ENCODE measurements around the gene FBXW12.

DNA sequence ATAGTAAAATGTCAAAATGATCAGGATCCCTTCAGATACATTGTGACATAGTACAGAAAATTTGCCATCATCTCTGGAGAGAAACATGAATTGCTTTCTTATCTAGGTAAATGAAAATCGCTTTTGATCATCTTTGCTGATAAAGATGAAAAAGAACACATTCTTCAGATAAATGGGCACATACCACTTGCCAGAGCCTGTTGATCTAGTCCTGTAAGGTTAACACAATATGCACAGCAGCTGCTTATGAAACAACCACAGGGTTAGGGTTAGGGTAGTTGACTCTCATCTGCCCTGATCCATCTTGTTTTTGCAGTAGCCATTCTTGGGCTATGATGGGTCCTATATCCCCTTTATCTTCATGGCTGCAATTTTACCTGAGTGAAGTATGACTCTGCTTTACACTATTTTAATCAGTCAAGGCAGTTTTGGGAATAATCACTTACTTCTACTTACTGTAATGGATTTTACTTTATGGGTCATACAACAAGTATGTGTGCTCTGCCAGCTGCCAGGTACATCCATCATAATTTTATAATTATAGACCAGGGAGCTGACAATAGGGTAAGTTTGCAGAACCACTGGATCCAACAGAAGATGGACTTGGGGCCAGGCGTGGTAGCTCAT lies 26.0 kb upstream of the FBXW12 start:
- TF ChIP-seq EZH2 (IDR thresholded peaks at IDR 0.05; ENCODE audit: insufficient read depth, poor library complexity, severe bottlenecking) (no peak), EZH2phosphoT487 (IDR thresholded peaks at IDR 0.05; ENCODE audit: insufficient read depth, low read depth) (no peak)
